ENCODE results near the gene CELA2A. TPM values are rescaled to one million over a fixed set of nuclear protein-coding genes. Genes with fewer than 3 reads are reported as not detected.
"Not testable (repeated sequence)": the region's sequence is repeated elsewhere in the genome, so short reads cannot be mapped to it uniquely, and the experiment has no call there.

CELA2A gene
- total RNA-seq, 1 experiment from 2014 or later: not detected

DNA sequence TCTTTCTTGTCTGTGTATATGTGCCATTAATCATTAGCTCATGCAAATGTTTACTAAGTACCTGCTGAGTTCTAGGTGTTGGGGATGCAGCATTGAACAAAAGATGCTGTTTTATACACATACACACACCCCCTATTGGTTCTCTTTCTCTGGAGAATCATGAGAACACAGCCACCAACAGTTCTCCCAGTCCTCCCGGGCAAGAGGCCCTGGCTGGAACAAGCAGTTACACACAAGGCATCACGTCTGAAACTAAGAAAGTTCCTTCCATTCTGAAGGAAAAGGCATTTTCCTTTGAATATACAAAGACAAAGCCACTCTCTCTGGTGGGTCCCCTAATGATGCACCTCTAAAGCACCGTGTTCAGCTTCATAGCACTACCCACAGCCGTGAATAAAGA, 56.7 kb downstream of the CELA2A start:
- Histone ChIP-seq H3K4me3 (no peak overlapping the region), H3K9me2 (ENCODE audit: insufficient read depth) (no peaks in the 10 kb centered on the region), H3K4me2 (no peak overlapping the region), H3K9me3 (ENCODE audit: insufficient read depth, low read depth) (no peaks in the 10 kb centered on the region), H3K79me2 (ENCODE audit: low read depth) (no peaks in the 10 kb centered on the region), H2AFZ (no peak overlapping the region), H3K27ac (no peak overlapping the region), H3F3A (ENCODE audit: insufficient read depth, low read depth) (no peaks in the 10 kb centered on the region), H3K27me3 (ENCODE audit: insufficient read depth, low read depth) (no peaks in the 10 kb centered on the region), H3K36me3 (ENCODE audit: low read depth) (no peaks in the 10 kb centered on the region), H4K20me1 (ENCODE audit: insufficient read depth) (no peaks in the 10 kb centered on the region), H3K4me1 (replicated peaks; ENCODE audit: insufficient read depth) (no peaks in the 10 kb centered on the region)
- CTCF ChIA-PET: no interaction called here
- TF ChIP-seq CTCF (conservative IDR thresholded peaks at IDR 0.05) (no peak), EZH2 (IDR thresholded peaks at IDR 0.05; ENCODE audit: low read depth) (no peak)
- intact Hi-C loops (cut with micrococcal nuclease; ENCODE audit: unreplicated experiment): no loop called here
- DNase-seq: no peak
- POLR2A ChIA-PET (ENCODE audit: unreplicated experiment): no interaction called here
- BruUV-seq (replicated peaks): no TSS peak

GRCh38 chr1:15513919-15514318, 57.4 kb downstream of the CELA2A start:
- no peaks in the 10 kb centered on the region for H3K36me3 ChIP-seq (ENCODE audit: low read depth)
- no peak for TF ChIP-seq CTCF (conservative IDR thresholded peaks at IDR 0.05)
- no peak for TF ChIP-seq EZH2 (IDR thresholded peaks at IDR 0.05; ENCODE audit: low read depth)
- no TSS peak for BruUV-seq (replicated peaks)
- H3K4me3 ChIP-seq: no peak overlapping the region
- no peaks in the 10 kb centered on the region for H3K79me2 ChIP-seq (ENCODE audit: low read depth)
- ChIA-PET POLR2A (ENCODE audit: unreplicated experiment) (interaction anchor here (0.6 kb wide), 1 partner anchor 105 kb away, joined by 13 read pairs; no protein-coding TSS in a partner anchor), CTCF (no interaction called here)
- H3K9me2 ChIP-seq (ENCODE audit: insufficient read depth): no peaks in the 10 kb centered on the region
- H3K27ac ChIP-seq: no peak overlapping the region
- H3K27me3 ChIP-seq (ENCODE audit: insufficient read depth, low read depth): no peaks in the 10 kb centered on the region
- no peaks in the 10 kb centered on the region for H3F3A ChIP-seq (ENCODE audit: insufficient read depth, low read depth)
- H4K20me1 ChIP-seq (ENCODE audit: insufficient read depth): no peaks in the 10 kb centered on the region
- no peak for DNase-seq
- H3K9me3 ChIP-seq (ENCODE audit: insufficient read depth, low read depth): no peaks in the 10 kb centered on the region
- H3K4me1 ChIP-seq (replicated peaks; ENCODE audit: insufficient read depth): no peaks in the 10 kb centered on the region
- H3K4me2 ChIP-seq: no peak overlapping the region
- intact Hi-C loops (cut with micrococcal nuclease; ENCODE audit: unreplicated experiment): no loop called here
- H2AFZ ChIP-seq: no peak overlapping the region

- DNase-seq; H3K4me3 ChIP-seq; CTCF ChIA-PET; H3K9me2 ChIP-seq (ENCODE audit: insufficient read depth); H3K4me2 ChIP-seq; H3K27ac ChIP-seq; H3K79me2 ChIP-seq (ENCODE audit: low read depth); H2AFZ ChIP-seq; H3K36me3 ChIP-seq (ENCODE audit: low read depth); H4K20me1 ChIP-seq (ENCODE audit: insufficient read depth); BruUV-seq (replicated peaks); H3K27me3 ChIP-seq (ENCODE audit: insufficient read depth, low read depth); H3F3A ChIP-seq (ENCODE audit: insufficient read depth, low read depth); intact Hi-C loops (cut with micrococcal nuclease; ENCODE audit: unreplicated experiment); POLR2A ChIA-PET (ENCODE audit: unreplicated experiment); H3K9me3 ChIP-seq (ENCODE audit: insufficient read depth, low read depth); H3K4me1 ChIP-seq (replicated peaks; ENCODE audit: insufficient read depth): not testable (repeated sequence)
Measured at GRCh38 chr1:15514557-15514956, 58.0 kb downstream of the CELA2A start.

GRCh38 chr1:15515022-15515663, 58.6 kb downstream of the CELA2A start:
- Histone ChIP-seq H3K27me3 (ENCODE audit: insufficient read depth, low read depth) (no peaks in the 10 kb centered on the region), H3K9me2 (ENCODE audit: insufficient read depth) (no peaks in the 10 kb centered on the region), H4K20me1 (ENCODE audit: insufficient read depth) (no peaks in the 10 kb centered on the region), H3K36me3 (ENCODE audit: low read depth) (no peaks in the 10 kb centered on the region), H2AFZ (no peak overlapping the region), H3K27ac (no peak overlapping the region), H3K9me3 (ENCODE audit: insufficient read depth, low read depth) (no peaks in the 10 kb centered on the region), H3K4me2 (no peak overlapping the region), H3K4me3 (no peak overlapping the region), H3K4me1 (replicated peaks; ENCODE audit: insufficient read depth) (no peaks in the 10 kb centered on the region), H3K79me2 (ENCODE audit: low read depth) (no peaks in the 10 kb centered on the region), H3F3A (ENCODE audit: insufficient read depth, low read depth) (no peaks in the 10 kb centered on the region)
- no peak for DNase-seq
- POLR2A ChIA-PET (ENCODE audit: unreplicated experiment): no interaction called here
- TF ChIP-seq EZH2 (IDR thresholded peaks at IDR 0.05; ENCODE audit: low read depth) (no peak), CTCF (conservative IDR thresholded peaks at IDR 0.05) (no peak)
- intact Hi-C loops (cut with micrococcal nuclease; ENCODE audit: unreplicated experiment): no loop called here
- CTCF ChIA-PET: no interaction called here
- BruUV-seq (replicated peaks): no TSS peak

Data from PC-9 (cell line).